Stimulated activated CD4-positive, alpha-beta T cell treated with anti-CD3 and anti-CD28 coated beads, TNF-alpha, amount 100 ng/mL, for 1 hour (primary cell): ENCODE results near the gene USP21.
"Not testable (repeated sequence)": the region's sequence is repeated elsewhere in the genome, so short reads cannot be mapped to it uniquely, and the experiment has no call there.

Experiments used
- DNase-seq, 3 donors: peaks; one replicate each; pipeline ENCODE4 v3.0.0-alpha.2; 2020; ENCODE audit warnings: low read depth in 3 of 3, low spot score in 1 of 3

The USP21 gene

GRCh38 chr1:161159087-161159912 is at the start of gene USP21:
Gene USP21 (plus strand): TSS chr1:161159500. CDS start chr1:161160641, 1,141 bp downstream.
- DNase-seq = peak; percentile 77 to 84 (median 83)

GRCh38 chr1:161111117-161111516 is 48.2 kb upstream of the USP21 start:
- no peak for DNase-seq

- DNase-seq = no peak
These were observed 47.8 kb upstream of the USP21 start for GRCh38 chr1:161111527-161111926.

DNA sequence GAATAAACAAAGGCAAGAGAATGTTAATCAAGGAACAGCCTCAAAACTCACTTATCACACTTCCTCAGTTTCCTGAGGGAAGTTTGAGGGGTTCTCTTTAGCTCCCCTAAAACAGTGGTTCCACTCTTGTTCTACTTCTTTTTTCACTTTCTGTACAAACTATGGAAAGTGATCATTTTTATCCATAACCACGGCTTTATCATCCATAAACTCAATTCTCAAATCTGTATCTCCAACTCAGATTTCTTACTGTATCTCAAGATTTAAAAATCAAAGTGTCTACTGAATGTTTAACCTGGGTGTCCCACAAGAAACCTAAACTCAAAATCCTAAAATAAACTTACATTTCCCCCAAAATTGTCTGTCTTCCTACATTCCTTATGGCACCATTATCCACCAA is 45.4 kb upstream of the USP21 start:
- no peak for DNase-seq

- no peak for DNase-seq
These were observed 44.7 kb upstream of the USP21 start for GRCh38 chr1:161114556-161114955.

- no peak for DNase-seq
These were observed 44.1 kb upstream of the USP21 start for GRCh38 chr1:161115132-161115711.

GRCh38 chr1:161115961-161116360 is 43.3 kb upstream of the USP21 start:
- not testable (repeated sequence) for DNase-seq

DNA sequence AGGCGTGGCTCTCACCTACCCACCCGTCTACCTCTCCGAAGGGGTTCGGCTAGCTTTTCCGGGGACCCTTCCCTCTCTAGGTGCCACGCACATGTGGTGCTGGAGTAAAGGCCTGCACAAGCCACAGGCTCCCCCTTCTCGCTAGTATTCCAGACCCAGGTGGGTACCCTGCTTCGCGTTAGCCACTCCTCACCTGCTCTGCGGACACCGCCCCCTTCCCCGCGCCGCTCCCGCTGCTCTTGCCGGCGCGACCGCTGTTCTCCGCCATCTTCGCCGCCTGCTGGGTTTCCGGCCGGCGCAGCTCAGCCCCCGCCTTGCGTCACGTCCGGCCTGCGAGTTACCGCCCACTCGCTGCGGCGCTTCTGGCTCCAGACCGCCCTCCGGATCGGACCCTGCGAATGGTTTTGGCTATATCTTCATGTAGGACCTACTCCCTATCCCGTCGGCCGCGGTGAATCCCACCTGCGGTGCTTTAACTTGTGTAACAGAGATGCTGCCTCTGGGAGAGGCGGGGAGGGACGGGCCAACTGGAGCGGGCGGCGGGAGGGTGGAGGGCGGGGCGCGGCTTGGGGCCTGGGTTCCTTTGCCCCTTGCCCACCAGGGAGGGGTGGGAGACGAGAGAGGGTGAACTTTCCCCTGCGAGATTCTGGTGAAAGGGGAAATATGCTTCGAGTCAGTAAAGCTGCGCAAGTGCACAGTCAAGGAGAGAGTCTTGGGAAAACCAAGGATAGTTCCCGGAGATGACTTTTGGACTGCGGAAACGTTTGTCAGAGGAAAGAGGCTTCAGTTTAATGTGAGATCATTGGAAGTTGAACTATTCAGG is 41.3 kb upstream of the USP21 start, which contains the start of the genes NIT1 and PFDN2:
Gene NIT1 (plus strand): TSS at position 347 of the 823 bp plus-strand sequence. CDS start 72 bp downstream, at position 419.
Gene PFDN2 (minus strand): TSS at position 279 of the 823 bp plus-strand sequence. CDS start 11 bp downstream, at position 268.
- peak; percentile 49 to 75 (median 56) for DNase-seq

- DNase-seq = peak in 2 of 3 donors; percentile 15 to 41
These were observed 40.0 kb upstream of the USP21 start for GRCh38 chr1:161119092-161119903.

GRCh38 chr1:161121042-161121650 is 38.2 kb upstream of the USP21 start:
- DNase-seq = no peak

DNA sequence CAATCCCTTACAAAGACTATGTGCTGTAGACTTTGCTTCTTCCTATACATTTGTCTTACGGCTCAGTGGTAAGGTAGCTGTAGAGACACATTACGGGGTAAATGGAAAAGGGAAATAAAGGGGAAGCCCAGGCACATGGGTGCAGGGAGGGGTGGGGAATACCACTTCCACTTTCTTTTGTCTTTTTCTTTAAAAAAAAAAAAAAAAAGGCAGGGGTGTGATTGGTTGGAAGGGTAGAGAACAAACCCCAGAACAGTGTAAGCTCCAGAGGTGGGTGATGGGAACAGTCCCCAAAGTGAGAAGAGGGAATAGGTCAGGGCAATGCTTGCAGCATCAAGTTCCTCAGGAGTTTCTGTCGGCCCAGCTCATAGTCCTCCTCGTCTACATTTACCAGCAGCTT is 37.5 kb upstream of the USP21 start:
- no peak for DNase-seq

DNA sequence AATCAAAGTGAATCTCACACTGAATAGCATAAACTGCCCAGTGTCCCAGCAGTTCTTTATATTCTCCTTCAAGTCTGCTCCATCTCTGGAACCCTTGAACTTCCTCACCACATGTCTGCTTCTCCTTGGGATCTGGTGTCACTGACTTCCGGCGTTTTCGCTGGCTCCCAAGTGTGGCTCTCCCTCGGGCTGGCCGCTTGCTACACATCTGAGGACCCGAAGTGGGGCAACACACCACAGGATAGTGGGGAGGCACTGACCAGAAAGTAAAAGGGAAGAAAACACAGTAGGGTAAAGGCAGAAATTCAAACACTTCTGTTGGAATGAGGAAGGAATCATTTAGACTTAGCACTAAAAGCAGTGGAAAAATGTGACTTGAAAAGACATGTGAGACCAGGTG is 36.3 kb upstream of the USP21 start:
- no peak for DNase-seq

- DNase-seq = no peak
These were observed 31.7 kb upstream of the USP21 start for GRCh38 chr1:161127649-161128048.

DNA sequence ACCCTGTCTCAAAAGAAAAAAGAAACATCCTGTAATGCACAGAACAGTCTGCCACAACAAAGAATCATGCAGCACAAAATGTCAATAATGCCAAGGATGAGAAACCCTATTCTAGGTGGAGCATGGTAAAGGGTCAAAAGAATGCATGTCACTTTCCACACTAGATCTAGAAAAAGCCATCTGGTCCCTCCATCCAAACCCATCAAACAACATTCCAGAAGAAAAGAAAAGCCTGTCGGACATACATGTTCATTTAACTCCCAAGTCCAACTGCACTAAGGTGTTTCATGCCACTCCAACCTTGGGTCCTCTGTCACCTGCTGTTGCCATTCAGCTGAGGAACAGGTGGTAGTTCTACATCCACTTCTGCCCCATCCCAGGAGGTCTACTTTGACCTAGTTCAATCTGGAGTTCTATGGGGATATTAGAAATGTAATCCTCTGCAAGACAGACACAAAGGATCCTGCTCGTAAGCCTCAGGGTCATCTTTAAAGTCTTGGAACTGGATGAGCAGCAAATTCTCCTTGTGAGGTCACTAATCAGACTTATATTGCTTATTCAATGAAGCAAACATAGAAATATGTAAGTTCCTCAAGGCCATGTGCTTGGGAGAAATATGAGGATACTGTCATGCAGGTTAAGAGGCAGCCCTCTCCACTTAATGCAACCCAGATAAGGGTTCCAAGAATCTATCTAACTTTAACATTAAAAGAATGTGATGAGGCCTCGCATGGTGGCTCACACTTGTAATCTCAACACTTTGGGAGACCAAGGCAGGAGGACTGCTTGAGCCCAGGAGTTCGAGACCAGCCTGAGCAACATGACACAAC is 30.5 kb upstream of the USP21 start:
- DNase-seq = no peak

- DNase-seq = no peak
These were observed 29.0 kb upstream of the USP21 start for GRCh38 chr1:161130266-161130665.

GRCh38 chr1:161131523-161132409 is 27.5 kb upstream of the USP21 start:
- DNase-seq = no peak

DNA sequence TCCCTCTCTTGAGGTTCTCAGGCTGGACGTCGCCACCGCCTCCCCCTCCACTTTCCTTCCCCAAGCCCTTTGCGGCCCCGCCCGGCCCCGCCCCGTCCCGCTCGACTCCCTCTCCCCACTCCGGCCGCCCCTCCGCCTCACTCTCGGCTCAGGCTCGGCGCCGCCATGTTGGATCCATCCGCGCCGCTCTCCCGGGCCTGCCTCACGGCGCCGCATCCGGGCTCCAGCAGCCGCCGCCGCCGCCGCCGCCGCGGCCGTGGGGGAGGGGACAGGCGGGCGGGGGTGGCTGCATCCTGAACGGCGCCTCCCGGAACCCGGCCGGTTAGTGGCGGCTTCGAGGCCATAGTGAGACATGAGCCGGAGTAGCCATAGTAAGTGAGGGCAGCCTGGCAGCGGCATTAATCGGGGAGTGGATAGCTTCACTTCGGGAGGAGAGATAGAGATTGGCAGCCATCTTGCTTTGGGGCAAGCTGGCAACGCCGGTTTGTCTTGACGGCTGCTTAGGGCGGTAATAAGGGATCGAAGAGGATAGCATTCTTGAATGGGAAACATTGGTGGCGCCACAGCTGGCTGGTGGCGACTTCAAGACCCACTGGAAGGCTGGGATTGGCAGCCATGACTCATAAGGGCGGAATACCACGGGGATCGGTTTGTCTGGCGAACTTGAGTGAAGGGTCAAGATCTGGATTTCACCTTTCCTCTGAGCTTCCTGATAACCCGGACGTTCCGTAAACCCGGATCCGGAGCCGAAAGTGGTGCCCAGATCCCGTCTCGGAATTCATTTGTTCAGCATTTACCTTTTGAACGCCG is 26.7 kb upstream of the USP21 start, which contains the start of gene DEDD:
Gene DEDD (minus strand): TSS at position 258 of the 810 bp plus-strand sequence. CDS start 8,205 bp downstream, outside the sequence.
- DNase-seq = peak; percentile 78 to 83 (median 81)
